Nephron progenitor cell (in vitro differentiated cells): Measurements from ENCODE around the gene COQ10A.

Experiments
- DNase-seq: peaks from one replicate; pipeline ENCODE4 v3.0.0; 2021
- H3K27ac Mint-ChIP-seq: 2 replicates; pipeline ENCODE4 v1.8.0; 2021; ENCODE audit warnings: mild to moderate bottlenecking, moderate library complexity, mixed read lengths
- H3K27me3 Mint-ChIP-seq: 2 replicates; pipeline ENCODE4 v1.8.0; 2021; ENCODE audit warnings: mild to moderate bottlenecking, low read depth, mixed read lengths; ENCODE audit not compliant: poor library complexity
- H3K36me3 Mint-ChIP-seq: 2 replicates; pipeline ENCODE4 v1.8.0; 2021; ENCODE audit warnings: low read depth, mixed read lengths
- H3K4me1 Mint-ChIP-seq: 2 replicates; pipeline ENCODE4 v1.8.0; 2021; ENCODE audit warnings: mixed read lengths
- H3K4me3 Mint-ChIP-seq: 2 replicates; pipeline ENCODE4 v1.8.0; 2021; ENCODE audit warnings: mild to moderate bottlenecking, moderate library complexity, mixed read lengths
- H3K9me3 Mint-ChIP-seq: 2 replicates; pipeline ENCODE4 v1.8.0; 2021; ENCODE audit warnings: mild to moderate bottlenecking, moderate library complexity, mixed read lengths
- CTCF ChIP-seq: fragments of 200-600 bp; sonication (generic); IDR thresholded peaks from 2 replicates; pipeline ENCODE4 v1.5.0; 2021; ENCODE audit warnings: antibody characterized with exemption

The COQ10A gene

GRCh38 chr12:56266693-56267442 is at the start of gene COQ10A:
Gene COQ10A, plus strand, starts transcription at chr12:56266942. Its CDS starts 177 bp downstream, at chr12:56267119.
- Mint-ChIP-seq H3K36me3 (peaks cover 15% of the 10 kb centered on the region), H3K4me3 (peak within 1 kb of the TSS; percentile 91), H3K4me1 (peaks cover 23% of the 10 kb centered on the region), H3K27ac (peak within 1 kb of the TSS; percentile 98), H3K27me3 (peaks cover 5% of the 10 kb centered on the region), H3K9me3 (no peaks in the 10 kb centered on the region)
- DNase-seq, result peak; percentile 91
- TF ChIP-seq CTCF, result peak; percentile 47

GRCh38 chr12:56219840-56220239 is 46.9 kb upstream of the COQ10A start:
- no peaks in the 10 kb centered on the region for H3K27me3 Mint-ChIP-seq
- TF ChIP-seq CTCF, result no peak
- no peak for DNase-seq
- peaks cover 40% of the 10 kb centered on the region for H3K4me1 Mint-ChIP-seq
- peak overlapping the region; percentile 91 for H3K27ac Mint-ChIP-seq
- peak overlapping the region; percentile 73 for H3K4me3 Mint-ChIP-seq
- H3K9me3 Mint-ChIP-seq, result peaks cover 11% of the 10 kb centered on the region
- peaks cover 29% of the 10 kb centered on the region for H3K36me3 Mint-ChIP-seq

- H3K36me3 Mint-ChIP-seq, result peaks cover 22% of the 10 kb centered on the region
- H3K27ac Mint-ChIP-seq, result peak overlapping the region; percentile 99
- H3K4me3 Mint-ChIP-seq, result peak overlapping the region; percentile 96
- TF ChIP-seq CTCF, result no peak
- H3K9me3 Mint-ChIP-seq, result peaks cover 11% of the 10 kb centered on the region
- H3K4me1 Mint-ChIP-seq, result peaks cover 49% of the 10 kb centered on the region
- no peaks in the 10 kb centered on the region for H3K27me3 Mint-ChIP-seq
- no peak for DNase-seq
Observed at GRCh38 chr12:56220611-56221231, 46.0 kb upstream of the COQ10A start.

- Mint-ChIP-seq H3K9me3 (peaks cover 11% of the 10 kb centered on the region), H3K27me3 (no peaks in the 10 kb centered on the region), H3K4me3 (peak overlapping the region; percentile 96), H3K36me3 (peaks cover 19% of the 10 kb centered on the region), H3K4me1 (peaks cover 49% of the 10 kb centered on the region), H3K27ac (peak overlapping the region; percentile 99)
- no peak for TF ChIP-seq CTCF
- DNase-seq, result peak; percentile 65
Observed at GRCh38 chr12:56221232-56221756, 45.4 kb upstream of the COQ10A start.

GRCh38 chr12:56221757-56222530 is 44.8 kb upstream of the COQ10A start, which contains the start of gene RNF41:
Gene RNF41, minus strand, starts transcription at chr12:56221922. Its CDS starts 7,875 bp downstream, at chr12:56214047.
- peak within 1 kb of the TSS; percentile 99 for H3K27ac Mint-ChIP-seq

More at GRCh38 chr12:56221757-56222530, 44.8 kb upstream of the COQ10A start, which contains the start of gene RNF41:
- Mint-ChIP-seq H3K4me1 (peaks cover 49% of the 10 kb centered on the region), H3K4me3 (peak within 1 kb of the TSS; percentile 96), H3K36me3 (peaks cover 13% of the 10 kb centered on the region), H3K9me3 (peaks cover 6% of the 10 kb centered on the region), H3K27me3 (no peaks in the 10 kb centered on the region)
- no peak for TF ChIP-seq CTCF
- peak; percentile 98 for DNase-seq
